CMK (cell line): ENCODE results near the gene REEP1.

Experiments used
- DNase-seq: peaks from one replicate; pipeline ENCODE4 v3.0.0-alpha.2; 2010; ENCODE audit warnings: low read depth

The REEP1 gene

DNA sequence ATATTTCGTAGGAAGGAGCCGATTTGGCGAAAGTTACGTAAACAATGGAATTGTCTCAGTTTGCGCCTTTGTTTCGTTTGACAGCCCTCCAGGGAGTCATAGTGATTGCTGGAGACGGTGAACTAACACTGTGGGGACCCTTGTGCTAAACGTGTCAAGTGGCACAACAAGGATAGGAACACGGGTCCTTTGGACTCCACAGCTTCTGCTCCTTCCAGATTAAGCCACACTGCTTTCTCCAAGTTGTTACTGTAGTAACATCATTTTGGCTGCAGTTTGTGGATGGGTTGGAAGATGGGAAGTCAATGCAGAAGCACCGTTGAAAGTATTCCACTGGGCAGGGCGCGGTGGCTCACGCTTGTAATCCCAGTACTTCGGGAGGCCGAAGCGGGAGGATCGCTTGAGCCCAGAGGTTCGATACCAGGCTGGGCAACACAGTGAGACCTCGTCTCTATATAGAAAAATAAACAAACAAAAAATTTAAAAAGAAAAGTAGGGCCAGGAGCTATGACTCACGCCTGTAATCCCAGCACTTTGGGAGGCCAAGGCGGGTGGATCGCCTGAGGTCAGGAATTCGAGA, 141.5 kb downstream of the REEP1 start:
- no peak for DNase-seq

DNA sequence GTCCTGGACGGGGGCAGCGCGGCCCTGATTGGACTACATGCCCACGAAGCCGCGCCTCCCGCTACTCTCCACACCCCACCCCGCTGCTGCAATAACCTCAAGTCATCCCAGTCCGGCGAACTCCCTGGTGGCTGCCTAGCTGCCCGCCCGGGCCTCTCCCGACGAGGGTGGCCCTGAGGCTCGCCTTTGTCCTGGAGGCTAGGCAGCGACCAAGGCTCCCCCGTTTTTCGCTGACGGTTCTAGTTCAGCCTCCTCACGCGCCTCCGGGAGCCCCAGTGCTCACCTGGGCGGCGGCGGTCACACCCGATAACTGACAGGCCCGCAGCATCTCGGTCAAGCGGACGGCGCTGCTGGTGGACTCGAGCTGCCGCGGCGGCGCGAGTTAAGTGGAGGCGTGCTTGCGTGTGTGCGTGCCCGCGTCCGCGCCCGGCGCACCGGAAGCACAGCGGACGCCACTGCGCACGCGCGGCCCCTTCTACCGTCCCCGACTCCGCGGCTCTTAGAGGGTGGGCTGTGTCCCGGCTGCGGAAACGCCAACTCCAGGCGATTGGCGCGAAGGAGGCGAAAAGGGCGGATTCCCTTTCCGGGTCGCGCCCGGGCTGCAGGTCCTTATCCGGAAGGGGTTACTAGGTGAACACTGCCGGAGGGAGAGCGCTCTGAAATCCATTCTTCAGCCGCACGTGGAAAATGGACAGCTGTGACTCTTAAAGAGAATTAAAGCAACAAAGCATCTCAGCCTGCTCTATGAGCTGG, 142.2 kb downstream of the REEP1 start, which contains the start of gene IMMT:
Gene IMMT, minus strand, starts transcription at position 408 of the 753 bp plus-strand sequence. Its CDS starts 80 bp downstream, at position 328.
- DNase-seq, result peak; percentile 96

DNA sequence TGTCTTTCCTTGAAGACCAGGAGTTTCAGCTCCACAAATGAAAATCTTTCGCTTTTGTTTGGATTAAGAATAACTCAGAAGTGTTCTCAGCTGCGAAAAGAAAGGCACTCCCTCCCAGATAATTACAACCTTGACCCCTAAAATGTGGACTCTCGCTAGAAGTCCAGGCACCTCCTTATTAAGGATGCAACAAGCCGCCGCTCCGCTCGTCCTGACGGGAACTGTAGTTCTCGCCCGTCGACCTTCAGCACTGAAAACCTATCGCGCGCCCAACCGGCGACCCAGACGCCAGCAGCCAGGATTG, 142.7 kb downstream of the REEP1 start:
- peak; percentile 78 for DNase-seq

DNA sequence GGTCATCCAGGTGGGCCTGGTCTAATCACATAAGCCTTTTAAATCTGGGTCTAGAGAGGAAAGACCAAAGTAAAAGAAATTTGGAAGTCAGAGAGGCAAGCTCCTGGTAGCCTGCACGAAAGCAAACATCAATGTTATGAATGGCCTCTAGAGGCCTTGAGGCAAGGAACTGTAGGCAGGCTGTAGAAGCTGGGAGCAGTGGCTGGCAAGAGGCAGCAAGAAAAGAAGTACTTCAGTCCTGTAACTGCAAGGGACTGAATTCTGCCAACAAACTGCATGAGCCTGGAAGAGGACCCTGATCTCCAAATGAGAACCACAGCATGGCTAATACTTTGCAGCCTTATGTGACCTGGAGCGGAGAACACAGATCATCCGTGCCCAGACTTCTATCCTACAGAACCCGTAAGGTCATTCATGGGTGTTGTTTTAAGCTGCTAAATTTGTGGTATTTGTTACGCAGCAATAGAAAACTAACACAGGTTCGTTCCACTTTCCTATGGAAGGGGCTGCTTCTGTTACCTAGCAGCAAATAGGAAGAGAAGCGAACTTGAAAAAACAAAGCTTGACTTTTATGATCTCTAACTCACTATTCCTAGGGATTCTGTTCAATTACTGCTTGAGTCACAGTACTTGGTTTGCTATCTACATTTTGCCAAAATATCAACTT, 143.4 kb downstream of the REEP1 start:
- no peak for DNase-seq

DNA sequence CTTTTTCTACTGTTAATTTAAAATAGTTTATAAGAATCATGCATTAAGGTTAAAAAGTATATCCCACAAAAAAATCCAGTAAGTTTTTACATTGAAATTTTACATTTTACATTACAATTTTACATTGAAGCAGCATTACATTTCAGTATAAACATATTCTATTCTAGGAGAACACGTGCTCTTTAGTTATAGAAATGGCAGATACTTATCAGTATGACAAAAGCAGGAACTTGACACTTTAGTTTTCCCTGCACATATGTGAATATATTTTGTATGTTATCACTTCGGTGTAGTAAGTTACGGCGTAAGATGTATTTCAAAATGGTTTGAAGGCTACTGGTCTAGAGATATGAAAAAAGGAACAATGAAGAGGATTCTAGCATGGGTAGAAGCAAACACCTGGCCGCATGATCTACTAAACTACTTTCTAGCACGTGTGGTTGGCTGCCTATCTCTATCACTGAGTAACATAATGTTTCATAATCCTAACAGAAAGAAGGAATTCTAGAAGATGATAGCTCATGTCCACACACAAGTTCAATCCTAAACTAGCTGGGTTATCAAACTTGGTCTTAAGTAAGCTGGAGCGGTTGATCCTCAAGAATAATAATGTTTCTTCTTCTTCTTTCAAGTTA, 147.5 kb downstream of the REEP1 start:
- peak; percentile 56 for DNase-seq

DNA sequence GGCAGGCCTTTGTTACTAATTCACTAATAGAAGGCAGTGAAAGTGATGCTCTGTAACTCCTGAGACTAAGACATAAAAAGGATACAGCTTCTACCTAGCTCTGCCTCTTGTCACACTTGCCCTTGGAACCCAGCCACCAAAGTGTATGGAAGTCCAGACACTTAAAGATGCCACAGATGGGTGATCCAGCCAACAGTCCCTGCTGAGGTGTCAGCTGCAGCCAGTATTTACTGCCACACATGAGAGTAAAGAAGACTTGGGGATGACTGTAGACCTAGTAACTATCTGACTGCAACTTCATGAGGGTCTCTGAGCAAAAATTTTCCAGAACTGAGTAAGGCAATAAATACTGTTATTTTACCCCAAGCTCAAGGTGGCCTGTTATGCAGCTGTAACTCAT, 151.0 kb downstream of the REEP1 start:
- DNase-seq, result no peak

DNA sequence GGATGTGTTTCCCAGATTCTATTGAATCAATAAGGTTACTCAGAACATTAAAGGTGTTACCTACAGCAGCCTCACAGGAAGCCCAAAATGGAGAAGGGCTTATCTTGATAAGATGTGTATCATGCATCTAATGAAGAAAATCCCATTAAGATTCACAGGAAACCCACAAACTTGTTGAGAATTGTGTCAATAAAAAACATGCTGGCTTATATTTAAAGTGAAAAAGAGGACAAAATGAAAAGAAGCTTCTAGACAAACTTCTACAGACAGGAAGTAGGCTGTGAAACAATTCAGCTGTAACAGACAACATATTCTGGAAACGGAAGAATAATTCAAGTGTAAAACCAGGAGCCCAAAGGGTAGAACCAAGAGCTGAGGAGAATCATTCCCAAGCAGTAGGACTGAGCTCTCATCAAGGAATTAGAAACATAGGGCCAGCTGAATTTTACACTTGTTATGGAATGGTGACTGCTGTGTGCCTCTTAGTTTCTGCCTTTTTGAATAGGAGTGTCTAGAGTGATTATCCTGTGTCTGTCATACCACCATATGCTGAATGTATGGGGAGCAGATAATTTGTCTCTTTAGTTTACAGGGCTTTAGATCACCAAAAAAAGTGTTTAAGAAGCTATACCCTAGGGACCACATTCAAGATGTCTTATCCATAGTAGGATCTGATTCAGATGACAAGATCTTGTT, 151.8 kb downstream of the REEP1 start:
- DNase-seq, result no peak

DNA sequence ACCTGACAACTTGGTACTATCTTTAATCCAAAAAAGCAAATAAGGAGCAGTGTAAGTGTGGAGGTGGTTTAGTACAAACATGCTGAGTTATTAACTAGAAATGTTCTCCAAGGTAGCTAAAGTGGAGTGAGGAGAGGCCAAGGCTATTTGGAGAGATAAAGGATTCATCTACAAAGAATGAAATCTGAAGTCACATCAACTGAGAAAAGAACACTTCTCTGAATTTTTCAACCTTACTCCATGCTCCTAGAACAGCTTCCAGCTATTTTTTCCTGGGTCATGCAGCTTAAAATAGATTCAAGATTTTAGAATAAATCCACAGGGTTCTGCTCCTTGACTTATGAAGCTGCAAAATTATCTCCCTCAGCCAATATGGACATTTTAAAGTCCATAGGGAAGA, 160.8 kb downstream of the REEP1 start:
- DNase-seq, result no peak

DNA sequence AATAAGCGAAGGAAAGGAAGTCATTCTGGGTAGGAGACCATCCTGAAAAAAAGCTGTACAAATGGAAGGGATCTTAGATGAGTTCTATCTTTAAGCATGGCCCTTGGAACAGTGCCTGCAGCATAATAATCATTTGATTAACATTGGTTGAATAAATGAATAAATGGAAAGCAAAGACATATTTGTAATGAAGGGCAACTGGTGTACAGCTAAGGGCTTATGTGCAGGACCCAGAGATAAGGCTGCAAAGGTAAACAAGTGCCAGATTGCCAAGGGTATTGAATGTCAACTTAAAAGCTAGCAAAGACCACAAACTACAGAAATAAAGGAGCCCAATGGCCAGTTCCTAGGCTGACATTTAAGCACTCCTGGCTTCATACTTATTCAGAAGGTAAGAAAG, 161.6 kb downstream of the REEP1 start:
- no peak for DNase-seq

DNA sequence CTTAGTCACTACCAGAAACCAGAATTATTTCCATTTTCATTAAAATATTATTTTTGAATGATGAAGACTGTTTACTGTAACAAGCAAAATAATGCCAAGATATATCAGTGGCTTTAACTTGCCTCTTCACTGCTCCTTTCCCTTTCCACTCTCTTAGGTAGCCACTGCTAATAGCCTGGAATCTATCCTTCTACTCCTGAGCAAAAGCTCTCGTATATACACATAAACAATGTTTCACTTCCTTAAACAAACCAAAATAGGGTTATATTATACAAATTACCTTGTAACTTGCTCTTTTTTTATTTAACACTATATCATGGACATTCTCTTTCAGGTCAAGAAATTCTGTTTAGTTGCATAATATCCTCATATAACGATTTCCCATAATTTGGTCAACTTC, 163.0 kb downstream of the REEP1 start:
- DNase-seq, result no peak

DNA sequence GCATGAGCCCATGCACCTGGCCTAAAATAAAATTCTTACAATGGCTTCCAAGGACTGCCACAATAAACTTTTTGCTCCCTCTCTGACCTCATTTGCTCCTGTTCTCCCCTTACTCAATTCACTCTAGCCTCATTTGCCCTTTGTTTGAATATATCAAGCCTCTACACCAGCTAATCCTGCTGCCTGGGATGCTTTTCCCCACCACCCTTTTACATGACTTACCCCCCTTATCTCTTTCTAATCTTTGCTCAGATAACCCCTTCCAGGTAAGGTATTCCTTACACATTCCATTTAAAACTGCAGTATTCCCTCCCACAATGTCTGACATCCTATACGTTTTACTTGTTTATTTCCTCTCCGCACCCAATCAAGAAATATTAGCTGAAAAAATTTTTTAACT, 164.8 kb downstream of the REEP1 start:
- DNase-seq, result no peak

DNA sequence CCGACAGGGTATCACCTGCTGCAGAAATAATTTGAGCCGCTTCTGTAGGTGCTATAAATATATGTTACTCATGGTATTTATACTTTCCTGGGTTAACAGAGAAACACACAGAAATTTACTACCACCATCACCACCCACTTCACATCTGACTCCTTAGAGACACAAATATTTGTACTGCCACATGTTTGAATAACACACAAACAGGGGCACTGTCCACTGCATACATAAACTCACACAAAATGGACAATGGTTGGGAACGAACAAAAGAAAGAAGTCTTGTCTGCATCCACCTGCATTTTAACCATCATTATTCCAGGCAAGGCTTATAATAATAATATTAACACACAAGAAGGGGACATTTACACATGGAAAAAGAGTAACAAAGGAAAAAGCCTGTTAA, 166.1 kb downstream of the REEP1 start:
- DNase-seq, result no peak

DNA sequence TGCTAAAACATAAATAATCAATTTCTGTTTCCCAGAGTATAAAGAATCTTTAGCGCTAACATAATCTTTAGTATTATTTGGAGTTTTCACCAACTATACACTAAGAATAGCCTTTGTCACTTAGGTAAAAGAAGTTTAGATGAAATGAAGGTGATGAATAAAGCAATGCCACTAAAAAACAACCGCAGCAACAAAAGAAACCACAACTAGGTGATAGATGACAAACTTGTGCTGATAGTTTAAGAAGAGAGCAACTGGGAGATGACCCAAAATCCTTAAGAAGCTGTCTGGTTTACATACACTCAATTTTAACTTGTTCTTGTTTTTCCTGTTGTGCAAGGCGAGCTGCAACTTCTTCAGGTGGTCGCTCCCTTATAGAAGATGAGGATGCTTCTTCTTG, 167.0 kb downstream of the REEP1 start:
- DNase-seq, result no peak
